Neural progenitor cell (in vitro differentiated cells): ENCODE results near the gene HTD2. TPM values are rescaled to one million over a fixed set of nuclear protein-coding genes. Genes with fewer than 3 reads are reported as not detected.
"Not testable (repeated sequence)": the region's sequence is repeated elsewhere in the genome, so short reads cannot be mapped to it uniquely, and the experiment has no call there.

Experiments
- DNase-seq: peaks from one replicate; pipeline ENCODE4 v3.0.0-alpha.2; 2016; ENCODE audit warnings: low spot score
- H2AFZ ChIP-seq: fragments of 200-600 bp; sonication (generic); replicated peaks from 2 replicates; pipeline ENCODE4 v1.6.1; 2016; ENCODE audit warnings: antibody characterized with exemption
- H3F3A ChIP-seq: fragments of 200-600 bp; sonication (generic); 2 replicates; pipeline ENCODE4 v1.6.1; 2016; ENCODE audit warnings: antibody characterized with exemption, low read depth
- H3K27ac ChIP-seq: fragments of 200-600 bp; sonication (generic); 2 replicates; pipeline ENCODE4 v1.5.1; 2016; ENCODE audit warnings: mild to moderate bottlenecking
- H3K27me3 ChIP-seq: fragments of 200-600 bp; sonication (generic); 2 replicates; pipeline ENCODE4 v1.6.1; 2016; ENCODE audit warnings: mild to moderate bottlenecking, moderate library complexity
- H3K36me3 ChIP-seq: fragments of 200-600 bp; sonication (generic); 2 replicates; pipeline ENCODE4 v1.5.1; 2016
- H3K4me1 ChIP-seq: fragments of 200-600 bp; sonication (generic); 2 replicates; pipeline ENCODE4 v1.6.1; 2016; ENCODE audit warnings: mixed run types
- H3K4me2 ChIP-seq: fragments of 200-600 bp; sonication (generic); 2 replicates; pipeline ENCODE4 v1.6.1; 2016
- H3K4me3 ChIP-seq: fragments of 200-600 bp; sonication (generic); 2 replicates; pipeline ENCODE4 v1.5.1; 2016
- H3K79me2 ChIP-seq: fragments of 200-600 bp; sonication (generic); 2 replicates; pipeline ENCODE4 v1.6.1; 2016; ENCODE audit warnings: low read depth
- H3K9ac ChIP-seq: fragments of 200-600 bp; sonication (generic); 2 replicates; pipeline ENCODE4 v1.6.1; 2016
- H3K9me3 ChIP-seq: fragments of 200-600 bp; sonication (generic); 2 replicates; pipeline ENCODE4 v1.5.1; 2016; ENCODE audit warnings: low read depth
- H4K20me1 ChIP-seq: fragments of 200-600 bp; sonication (generic); 2 replicates; pipeline ENCODE4 v1.6.1; 2016; ENCODE audit warnings: low read depth
- H3K27ac Mint-ChIP-seq: 3 replicates; pipeline ENCODE4 v1.8.0; 2021; ENCODE audit warnings: mixed read lengths
- H3K27me3 Mint-ChIP-seq: 2 replicates; pipeline ENCODE4 v1.8.0; 2022; ENCODE audit warnings: low read depth, mild to moderate bottlenecking, inconsistent platforms, moderate library complexity, mixed read lengths; ENCODE audit not compliant: insufficient read depth
- H3K36me3 Mint-ChIP-seq: 3 replicates; pipeline ENCODE4 v1.8.0; 2021; ENCODE audit warnings: mixed read lengths
- H3K4me1 Mint-ChIP-seq: 3 replicates; pipeline ENCODE4 v1.8.0; 2021; ENCODE audit warnings: mixed read lengths
- H3K4me3 Mint-ChIP-seq: 3 replicates; pipeline ENCODE4 v1.8.0; 2021; ENCODE audit warnings: mild to moderate bottlenecking, moderate library complexity, mixed read lengths
- H3K9me3 Mint-ChIP-seq: 3 replicates; pipeline ENCODE4 v1.8.0; 2020; ENCODE audit warnings: mixed read lengths
- EZH2 ChIP-seq: fragments of 200-600 bp; sonication (generic); IDR thresholded peaks from 2 replicates; pipeline ENCODE4 v1.6.1; 2017; ENCODE audit warnings: antibody characterized with exemption, mild to moderate bottlenecking, moderate library complexity
- EZH2phosphoT487 ChIP-seq: fragments of 200-600 bp; sonication (generic); IDR thresholded peaks from 2 replicates; pipeline ENCODE4 v1.6.1; 2017; ENCODE audit warnings: antibody characterized with exemption
- total RNA-seq: library from RNA; depleted of rRNA; stranded (reverse); fragments of >200 nt; gene quantifications from 2 replicates; pipeline ENCODE4 v1.2.3, GENCODE V29; 2015; ENCODE audit warnings: low replicate concordance
- TF ChIP-seq, protein P1 (sequence below): fragments of 200-600 bp; sonication (generic); IDR thresholded peaks from 2 replicates; pipeline ENCODE4 v1.5.1; 2017; ENCODE audit warnings: antibody characterized with exemption, mild to moderate bottlenecking

HTD2 gene
- total RNA-seq, 1 donor from 2014 or later = 29.5 TPM

DNA sequence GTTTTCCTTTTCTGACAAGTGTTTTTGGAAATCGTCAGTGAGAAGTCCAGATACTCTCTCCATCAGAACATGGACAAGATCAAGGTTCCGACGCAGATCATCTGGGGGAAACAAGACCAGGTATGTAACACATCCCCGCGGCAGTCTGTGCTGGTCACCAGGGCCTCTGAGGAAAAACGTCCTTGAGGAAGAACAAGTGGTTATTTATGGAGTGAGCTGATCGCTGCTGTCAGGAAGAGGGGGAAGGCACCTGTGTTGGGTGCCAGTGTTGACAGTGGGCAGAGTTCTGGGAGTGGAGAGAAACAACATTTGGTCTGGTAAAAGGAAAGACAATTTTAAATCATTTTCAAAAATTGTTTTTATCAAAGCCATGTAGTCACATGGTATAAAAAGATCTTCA lies 21.0 kb upstream of the HTD2 start:
- Histone ChIP-seq H3F3A (no peaks in the 10 kb centered on the region), H3K36me3 (no peaks in the 10 kb centered on the region), H3K27ac (no peak overlapping the region), H3K4me3 (no peak overlapping the region), H3K4me2 (no peak overlapping the region), H2AFZ (no peak overlapping the region), H3K27me3 (no peaks in the 10 kb centered on the region), H3K9ac (no peak overlapping the region), H4K20me1 (no peaks in the 10 kb centered on the region), H3K9me3 (no peaks in the 10 kb centered on the region), H3K4me1 (no peaks in the 10 kb centered on the region), H3K79me2 (no peaks in the 10 kb centered on the region)
- DNase-seq = no peak
- TF ChIP-seq EZH2 (no peak), EZH2phosphoT487 (no peak)
- TF ChIP-seq, protein P1, sequence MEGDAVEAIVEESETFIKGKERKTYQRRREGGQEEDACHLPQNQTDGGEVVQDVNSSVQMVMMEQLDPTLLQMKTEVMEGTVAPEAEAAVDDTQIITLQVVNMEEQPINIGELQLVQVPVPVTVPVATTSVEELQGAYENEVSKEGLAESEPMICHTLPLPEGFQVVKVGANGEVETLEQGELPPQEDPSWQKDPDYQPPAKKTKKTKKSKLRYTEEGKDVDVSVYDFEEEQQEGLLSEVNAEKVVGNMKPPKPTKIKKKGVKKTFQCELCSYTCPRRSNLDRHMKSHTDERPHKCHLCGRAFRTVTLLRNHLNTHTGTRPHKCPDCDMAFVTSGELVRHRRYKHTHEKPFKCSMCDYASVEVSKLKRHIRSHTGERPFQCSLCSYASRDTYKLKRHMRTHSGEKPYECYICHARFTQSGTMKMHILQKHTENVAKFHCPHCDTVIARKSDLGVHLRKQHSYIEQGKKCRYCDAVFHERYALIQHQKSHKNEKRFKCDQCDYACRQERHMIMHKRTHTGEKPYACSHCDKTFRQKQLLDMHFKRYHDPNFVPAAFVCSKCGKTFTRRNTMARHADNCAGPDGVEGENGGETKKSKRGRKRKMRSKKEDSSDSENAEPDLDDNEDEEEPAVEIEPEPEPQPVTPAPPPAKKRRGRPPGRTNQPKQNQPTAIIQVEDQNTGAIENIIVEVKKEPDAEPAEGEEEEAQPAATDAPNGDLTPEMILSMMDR = no peak
- no peaks in the 10 kb centered on the region for H3K27me3 Mint-ChIP-seq
- peaks cover 18% of the 10 kb centered on the region for H3K36me3 Mint-ChIP-seq
- no peaks in the 10 kb centered on the region for H3K4me1 Mint-ChIP-seq
- H3K27ac Mint-ChIP-seq = no peak overlapping the region
- H3K9me3 Mint-ChIP-seq = peaks cover 3% of the 10 kb centered on the region
- no peak overlapping the region for H3K4me3 Mint-ChIP-seq

DNA sequence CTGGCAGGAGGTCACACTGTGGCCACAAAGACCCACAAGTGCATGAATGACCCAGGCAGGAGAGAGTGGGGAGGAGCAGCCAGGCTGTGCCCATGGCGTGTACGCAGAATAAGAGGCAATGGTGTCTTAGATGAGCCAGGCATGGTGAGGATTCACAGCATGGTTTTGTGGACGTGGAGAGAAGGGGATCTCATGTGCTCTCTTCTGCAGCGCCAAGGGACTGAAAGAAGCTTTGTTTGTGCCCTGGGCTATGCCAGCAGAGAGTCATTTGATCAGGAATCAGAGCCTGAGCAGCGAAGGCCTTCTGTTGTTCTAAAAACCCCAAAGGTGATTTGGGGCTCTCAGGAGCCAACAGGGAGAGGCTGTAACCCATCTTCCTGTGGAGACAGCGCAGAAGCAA lies 19.0 kb upstream of the HTD2 start:
- Histone ChIP-seq H3K79me2 (no peaks in the 10 kb centered on the region), H2AFZ (no peak overlapping the region), H3K27me3 (no peaks in the 10 kb centered on the region), H3K4me3 (no peak overlapping the region), H3K9me3 (no peaks in the 10 kb centered on the region), H3K4me2 (no peak overlapping the region), H3K4me1 (no peaks in the 10 kb centered on the region), H3K36me3 (no peaks in the 10 kb centered on the region), H3K27ac (no peak overlapping the region), H3F3A (no peaks in the 10 kb centered on the region), H3K9ac (no peak overlapping the region), H4K20me1 (no peaks in the 10 kb centered on the region)
- no peak for DNase-seq
- Mint-ChIP-seq H3K27ac (no peak overlapping the region), H3K9me3 (peaks cover 9% of the 10 kb centered on the region), H3K4me3 (no peak overlapping the region), H3K4me1 (peaks cover 11% of the 10 kb centered on the region), H3K36me3 (peaks cover 19% of the 10 kb centered on the region), H3K27me3 (peaks cover 5% of the 10 kb centered on the region)
- TF ChIP-seq, protein P1 = no peak
- no peak for TF ChIP-seq EZH2phosphoT487
- TF ChIP-seq EZH2 = no peak

DNA sequence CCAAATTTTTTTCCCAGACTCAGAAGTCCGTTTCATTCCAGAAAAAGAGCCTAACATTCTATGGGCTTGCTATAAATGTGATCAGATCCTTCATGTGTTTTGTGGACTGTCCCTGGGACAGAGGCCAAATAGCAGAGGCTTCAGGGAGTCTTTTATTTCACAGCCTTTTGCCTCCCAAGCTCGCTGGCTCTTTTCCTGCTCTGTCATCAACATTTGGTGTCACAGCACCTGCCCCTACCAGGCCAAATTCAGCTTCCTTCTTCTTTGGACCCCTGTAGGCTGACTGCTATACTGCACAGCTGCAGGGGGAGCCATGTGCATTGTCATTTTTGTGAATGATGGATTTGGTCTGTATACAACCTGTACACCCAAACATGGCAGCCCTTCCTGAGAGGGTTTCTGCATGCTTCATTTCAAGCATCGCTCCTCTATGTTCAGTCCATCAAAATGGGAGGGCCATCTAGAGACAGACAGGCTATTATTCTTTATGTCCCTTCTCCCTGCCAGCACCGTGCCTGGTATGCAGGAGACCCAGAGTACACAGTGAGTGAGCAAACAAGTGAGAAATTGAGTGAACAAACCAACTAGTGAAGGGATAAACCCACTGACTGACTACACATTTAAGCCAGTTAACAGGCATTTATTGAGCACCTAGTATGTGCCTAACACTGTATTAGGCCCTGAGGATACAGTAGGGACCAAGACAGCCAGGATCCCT lies 18.1 kb upstream of the HTD2 start:
- no peak overlapping the region for H3K27ac Mint-ChIP-seq
- DNase-seq = no peak

DNA sequence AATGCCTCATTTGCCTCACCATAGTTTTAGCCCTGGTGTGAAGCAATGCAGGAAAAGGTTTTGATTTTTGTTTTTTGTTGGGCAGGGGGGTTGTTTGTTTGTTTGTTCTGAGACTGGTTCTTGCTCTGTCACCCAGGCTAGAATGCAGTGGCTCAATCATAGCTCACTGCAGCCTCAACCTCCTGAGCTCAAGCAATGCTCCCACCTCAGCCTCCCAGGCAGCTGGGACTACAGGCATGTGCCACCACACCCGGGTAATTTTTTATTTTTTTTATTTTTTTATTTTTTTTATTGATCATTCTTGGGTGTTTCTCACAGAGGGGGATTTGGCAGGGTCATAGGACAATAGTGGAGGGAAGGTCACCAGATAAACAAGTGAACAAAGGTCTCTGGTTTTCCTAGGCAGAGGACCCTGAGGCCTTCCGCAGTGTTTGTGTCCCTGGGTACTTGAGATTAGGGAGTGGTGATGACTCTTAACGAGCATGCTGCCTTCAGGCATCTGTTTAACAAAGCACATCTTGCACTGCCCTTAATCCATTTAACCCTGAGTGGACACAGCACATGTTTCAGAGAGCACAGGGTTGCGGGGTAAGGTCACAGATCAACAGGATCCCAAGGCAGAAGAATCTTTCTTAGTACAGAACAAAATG lies 17.2 kb upstream of the HTD2 start:
- H3K4me3 ChIP-seq, H3K27me3 Mint-ChIP-seq, H3K9ac ChIP-seq, H3K9me3 Mint-ChIP-seq, H3K27me3 ChIP-seq, H3K27ac ChIP-seq, H3K36me3 ChIP-seq, H3F3A ChIP-seq, H2AFZ ChIP-seq, DNase-seq, H3K27ac Mint-ChIP-seq, H3K4me2 ChIP-seq, H3K9me3 ChIP-seq, H3K79me2 ChIP-seq, H4K20me1 ChIP-seq, H3K4me1 ChIP-seq, H3K4me3 Mint-ChIP-seq: not testable (repeated sequence)
- Mint-ChIP-seq H3K36me3 (peaks cover 18% of the 10 kb centered on the region), H3K4me1 (peaks cover 11% of the 10 kb centered on the region)

More for the DNA sequence above, 18.1 kb upstream of the HTD2 start:
- Mint-ChIP-seq H3K4me3 (no peak overlapping the region), H3K27me3 (peaks cover 5% of the 10 kb centered on the region), H3K9me3 (peaks cover 9% of the 10 kb centered on the region), H3K4me1 (peaks cover 11% of the 10 kb centered on the region), H3K36me3 (peaks cover 19% of the 10 kb centered on the region)
- no peaks in the 10 kb centered on the region for H3F3A ChIP-seq
- no peaks in the 10 kb centered on the region for H3K4me1 ChIP-seq
- H2AFZ ChIP-seq = no peak overlapping the region
- H3K4me2 ChIP-seq = no peak overlapping the region
- no peak overlapping the region for H3K27ac ChIP-seq
- H3K9me3 ChIP-seq = no peaks in the 10 kb centered on the region
- H3K36me3 ChIP-seq = no peaks in the 10 kb centered on the region
- H3K27me3 ChIP-seq = no peaks in the 10 kb centered on the region
- no peaks in the 10 kb centered on the region for H4K20me1 ChIP-seq
- no peaks in the 10 kb centered on the region for H3K79me2 ChIP-seq
- H3K4me3 ChIP-seq = no peak overlapping the region
- TF ChIP-seq, protein P1 = no peak
- TF ChIP-seq EZH2 (no peak), EZH2phosphoT487 (no peak)
- H3K9ac ChIP-seq = no peak overlapping the region

DNA sequence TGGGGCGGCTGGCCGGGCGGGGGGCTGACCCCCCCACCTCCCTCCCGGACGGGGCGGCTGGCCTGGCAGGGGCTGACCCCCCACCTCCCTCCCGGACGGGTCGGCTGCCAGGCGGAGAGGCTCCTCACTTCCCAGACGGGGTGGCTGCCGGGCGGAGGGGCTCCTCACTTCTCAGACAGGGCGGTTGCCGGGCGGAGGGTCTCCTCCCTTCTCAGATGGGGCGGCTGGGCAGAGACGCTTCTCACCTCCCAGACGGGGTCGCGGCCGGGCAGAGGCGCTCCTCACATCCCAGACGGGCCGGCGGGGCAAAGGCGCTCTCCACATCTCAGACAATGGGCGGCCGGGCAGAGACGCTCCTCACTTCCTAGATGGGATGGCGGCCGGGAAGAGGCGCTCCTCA lies 15.9 kb upstream of the HTD2 start:
- H3K27me3 Mint-ChIP-seq, H3K36me3 ChIP-seq, H3K9me3 Mint-ChIP-seq, H3F3A ChIP-seq, H3K4me3 ChIP-seq, H3K27me3 ChIP-seq, H3K79me2 ChIP-seq, DNase-seq, H3K27ac Mint-ChIP-seq, H2AFZ ChIP-seq, H3K4me2 ChIP-seq, H3K27ac ChIP-seq, H3K4me3 Mint-ChIP-seq, H4K20me1 ChIP-seq, H3K9me3 ChIP-seq, H3K4me1 ChIP-seq, H3K9ac ChIP-seq: not testable (repeated sequence)
- peaks cover 13% of the 10 kb centered on the region for H3K36me3 Mint-ChIP-seq
- peaks cover 11% of the 10 kb centered on the region for H3K4me1 Mint-ChIP-seq
